ENCODE data around the gene RCCD1. TPM values are rescaled to one million over a fixed set of nuclear protein-coding genes. Genes with fewer than 3 reads are reported as not detected.

Gene RCCD1
- total RNA-seq, 1 experiment from 2014 or later = 38.5 TPM

- no peak for TF ChIP-seq ATF3 (IDR thresholded peaks at IDR 0.05)
- no peak for TF ChIP-seq POLR2A (IDR thresholded peaks at IDR 0.05; ENCODE audit: borderline replicate concordance, extremely low read depth, insufficient read depth, insufficient read length)
- TF ChIP-seq EGR1 (IDR thresholded peaks at IDR 0.05; ENCODE audit: low read depth) = no peak
- TF ChIP-seq JUND (IDR thresholded peaks at IDR 0.05) = no peak
- TF ChIP-seq CTCF (IDR thresholded peaks at IDR 0.05 in 2 of 3, conservative IDR thresholded peaks at IDR 0.05 in 1 of 3; ENCODE audit: borderline replicate concordance in 1 of 3, insufficient read depth in 1 of 3, low read depth in 2 of 3, low read length in 2 of 3) = no peak
- TF ChIP-seq CEBPB (IDR thresholded peaks at IDR 0.05; ENCODE audit: low read depth) = no peak
Measured at GRCh38 chr15:90998737-90999136, 44.1 kb downstream of the RCCD1 start (continued).

- POLR2A ChIA-PET = no interaction called here
- DNase-seq (ENCODE audit: low read depth, low spot score) (no peak), ATAC-seq (no peak)
- Histone ChIP-seq H3K9me3 (ENCODE audit: control insufficient read depth in 1 of 2, insufficient read depth in 1 of 2, low read depth in 1 of 2, low read length in 2 of 2) (no peaks in the 10 kb centered on the region), H3K36me3 (ENCODE audit: control insufficient read depth in 1 of 2, insufficient read depth in 2 of 2, low read length in 2 of 2) (peaks cover 26 to 33% of the 10 kb centered on the region in 2 experiments; a peak in 3 of 4 replicates), H3K4me2 (ENCODE audit: low read length) (no peak overlapping the region), H3K27me3 (ENCODE audit: insufficient read depth, low read length) (no peaks in the 10 kb centered on the region), H3K79me2 (ENCODE audit: insufficient read depth, low read length) (peaks cover 6% of the 10 kb centered on the region), H3K27ac (ENCODE audit: low read depth, low read length) (no peak overlapping the region), H4K20me1 (ENCODE audit: insufficient read depth) (no peaks in the 10 kb centered on the region), H3K4me3 (replicated peaks in 1 of 2; ENCODE audit: low read depth in 1 of 2, low read length in 2 of 2) (no peak overlapping the region), H2AFZ (ENCODE audit: low read depth, low read length, poor library complexity, severe bottlenecking) (no peak overlapping the region), H3K9me2 (ENCODE audit: insufficient read depth) (no peaks in the 10 kb centered on the region), H3K9ac (ENCODE audit: low read length) (no peak overlapping the region), H3K4me1 (ENCODE audit: control insufficient read depth in 1 of 2, insufficient read depth in 2 of 2, low read length in 2 of 2) (no peaks in the 10 kb centered on the region)
- intact Hi-C loops (cut with micrococcal nuclease) = no loop called here
- no peak for TF ChIP-seq SRF (IDR thresholded peaks at IDR 0.05; ENCODE audit: low read depth)
- TF ChIP-seq POLR2AphosphoS5 (IDR thresholded peaks at IDR 0.05; ENCODE audit: low read depth, low read length) = no peak
- TF ChIP-seq ATF3 (IDR thresholded peaks at IDR 0.05) = no peak
- no peak for TF ChIP-seq EGR1 (IDR thresholded peaks at IDR 0.05; ENCODE audit: low read depth)
- TF ChIP-seq TCF7L2 (IDR thresholded peaks at IDR 0.05; ENCODE audit: borderline replicate concordance, extremely low read depth, insufficient read depth, insufficient read length) = no peak
- TF ChIP-seq EZH2phosphoT487 (IDR thresholded peaks at IDR 0.05; ENCODE audit: borderline replicate concordance) = no peak
- no peak for TF ChIP-seq ZNF274 (IDR thresholded peaks at IDR 0.05; ENCODE audit: low read depth, low read length)
- BruUV-seq (replicated peaks) = no TSS peak
- CTCF ChIA-PET = no interaction called here
- RAD21 ChIA-PET (ENCODE audit: low non-redundant PET in 1 of 2, low total read pairs in 2 of 2, uncharacterized antibody in 2 of 2, unreplicated experiment in 2 of 2) = no interaction called here
Measured at GRCh38 chr15:91001209-91001608, 46.5 kb downstream of the RCCD1 start.
